Colon (tissue), 2 donors: ENCODE results near the gene KDM6A.
"Not testable (repeated sequence)": the region's sequence is repeated elsewhere in the genome, so short reads cannot be mapped to it uniquely, and the experiment has no call there.

Experiments
- FAIRE-seq: peaks from 2 replicates; lab custom pipeline; 2012; peaks lifted over from hg19 to GRCh38; lab: Jason Lieb, UNC
- donor health status: control.
- donor health status: control.

The KDM6A gene

GRCh38 chrX:44961817-44962607 is 89.0 kb downstream of the KDM6A start:
- no peak for FAIRE-seq

- no peak for FAIRE-seq
These were observed 90.0 kb downstream of the KDM6A start for GRCh38 chrX:44962944-44963343.

- FAIRE-seq: peak; percentile 75
These were observed 94.2 kb downstream of the KDM6A start for GRCh38 chrX:44967221-44967620.

- FAIRE-seq: no peak
These were observed 97.7 kb downstream of the KDM6A start for GRCh38 chrX:44970709-44971108.

GRCh38 chrX:44971674-44972073 is 98.7 kb downstream of the KDM6A start:
- FAIRE-seq: no peak

GRCh38 chrX:44972132-44972531 is 99.1 kb downstream of the KDM6A start:
- no peak for FAIRE-seq

GRCh38 chrX:44973420-44973932 is 100.5 kb downstream of the KDM6A start:
- no peak for FAIRE-seq

GRCh38 chrX:44974451-44974850 is 101.5 kb downstream of the KDM6A start:
- FAIRE-seq: no peak

GRCh38 chrX:44975666-44976263 is 102.8 kb downstream of the KDM6A start:
- no peak for FAIRE-seq

- FAIRE-seq: no peak
These were observed 106.0 kb downstream of the KDM6A start for GRCh38 chrX:44978976-44979375.

- FAIRE-seq: peak; percentile 33
These were observed 107.4 kb downstream of the KDM6A start for GRCh38 chrX:44980403-44980802.

GRCh38 chrX:44980883-44981282 is 107.9 kb downstream of the KDM6A start:
- FAIRE-seq: no peak

- FAIRE-seq: no peak
These were observed 117.2 kb downstream of the KDM6A start for GRCh38 chrX:44989995-44990770.

GRCh38 chrX:44992775-44993174 is 119.8 kb downstream of the KDM6A start:
- no peak for FAIRE-seq

- FAIRE-seq: no peak
These were observed 123.3 kb downstream of the KDM6A start for GRCh38 chrX:44996277-44996676.

GRCh38 chrX:44997282-44997812 is 124.4 kb downstream of the KDM6A start:
- no peak for FAIRE-seq

- FAIRE-seq: no peak
These were observed 124.9 kb downstream of the KDM6A start for GRCh38 chrX:44997888-44998287.

- FAIRE-seq: not testable (repeated sequence)
These were observed 126.2 kb downstream of the KDM6A start for GRCh38 chrX:44999237-44999636.

- FAIRE-seq: not testable (repeated sequence)
These were observed 126.9 kb downstream of the KDM6A start for GRCh38 chrX:44999872-45000271.

GRCh38 chrX:45001048-45001447 is 128.1 kb downstream of the KDM6A start:
- FAIRE-seq: peak; percentile 28

- no peak for FAIRE-seq
These were observed 130.1 kb downstream of the KDM6A start for GRCh38 chrX:45003085-45003484.

GRCh38 chrX:45006002-45006800 is 133.2 kb downstream of the KDM6A start:
- FAIRE-seq: no peak
